AG10803 (cell line): ENCODE data around the gene ACOT13.
"Not testable (repeated sequence)": the region's sequence is repeated elsewhere in the genome, so short reads cannot be mapped to it uniquely, and the experiment has no call there.

ENCODE experiments used
- DNase-seq: peaks from one replicate; pipeline ENCODE4 v3.0.0; 2010; ENCODE audit warnings: low read depth
- H3K4me3 ChIP-seq: 2 replicates; pipeline ENCODE4 v1.5.1; 2011; ENCODE audit warnings: mild to moderate bottlenecking, low read length, control low read depth
- CTCF ChIP-seq: conservative IDR thresholded peaks from 2 replicates; pipeline ENCODE4 v1.5.1; 2011; ENCODE audit warnings: mild to moderate bottlenecking, low read length, control low read depth, inconsistent platforms

ACOT13 gene

GRCh38 chr6:24710519-24711303 is 43.8 kb downstream of the ACOT13 start:
- TF ChIP-seq CTCF: no peak
- DNase-seq: no peak
- no peak overlapping the region for H3K4me3 ChIP-seq

- peak overlapping the region; percentile 77 for H3K4me3 ChIP-seq
- not testable (repeated sequence) for DNase-seq
These were observed 49.8 kb downstream of the ACOT13 start for GRCh38 chr6:24716602-24717148.

- peak overlapping the region; percentile 77 for H3K4me3 ChIP-seq
- no peak for TF ChIP-seq CTCF
- no peak for DNase-seq
These were observed 51.7 kb downstream of the ACOT13 start for GRCh38 chr6:24718449-24719124.

- DNase-seq: peak; percentile 31
- H3K4me3 ChIP-seq: peak within 1 kb of the TSS; percentile 77
- TF ChIP-seq CTCF: no peak
These were observed 52.5 kb downstream of the ACOT13 start, which contains the start of gene C6orf62 for GRCh38 chr6:24719125-24719971. C6orf62 (minus strand) TSS chr6:24719154; CDS start chr6:24718668, 486 bp downstream.

GRCh38 chr6:24720131-24720603 is 53.3 kb downstream of the ACOT13 start:
- peak; percentile 58 for DNase-seq
- no peak for TF ChIP-seq CTCF

GRCh38 chr6:24720604-24721460 is 54.0 kb downstream of the ACOT13 start:
- H3K4me3 ChIP-seq: peak overlapping the region; percentile 80
- TF ChIP-seq CTCF: no peak
- peak; percentile 100 for DNase-seq

More at GRCh38 chr6:24720131-24720603, 53.3 kb downstream of the ACOT13 start:
- peak overlapping the region; percentile 77 for H3K4me3 ChIP-seq
